IMR-90 (cell line): ENCODE measurements around the gene TUB. TPM values are rescaled to one million over a fixed set of nuclear protein-coding genes. Genes with fewer than 3 reads are reported as not detected.

ENCODE experiments used
- ATAC-seq: fragments of 200-7000 bp; cut with Tn5 transposase; 2 replicates; pipeline ENCODE4 v1.9.1; 2020; ENCODE audit warnings: low read depth, mild to moderate bottlenecking, moderate library complexity
- BruUV-seq: library from RNA; stranded (reverse); fragments of 400-500 nt; replicated peaks from 2 replicates; lab custom pipeline; 2021; lab: Mats Ljungman, UMichigan
- CTCF ChIA-PET: fragments of 300-600 bp; formaldehyde crosslinking; extraction: SDS; loops from one replicate; lab custom pipeline; 2021; ENCODE audit warnings: antibody characterized with exemption; lab: Yijun Ruan, JAX
- POLR2A ChIA-PET: fragments of 300-600 bp; sonication (Branson Sonifier 250); formaldehyde crosslinking; loops from one replicate; lab custom pipeline; 2022; ENCODE audit warnings: antibody characterized with exemption; ENCODE audit not compliant: unreplicated experiment; lab: Charles Lee
- DNase-seq: peaks from one replicate; pipeline ENCODE4 v3.0.0; 2013
- H2AFZ ChIP-seq: replicated peaks from 2 replicates; pipeline ENCODE3; 2013; ENCODE audit warnings: low read length, mild to moderate bottlenecking; ENCODE audit not compliant: poor library complexity
- H2AK5ac ChIP-seq: 2 replicates; pipeline ENCODE4 v1.6.1; 2013; ENCODE audit warnings: low read depth, low read length, inconsistent platforms
- H2AK9ac ChIP-seq: replicated peaks from 2 replicates; pipeline ENCODE3; 2013; ENCODE audit warnings: mild to moderate bottlenecking, low read depth, low read length, moderate library complexity; ENCODE audit not compliant: poor library complexity
- H2BK120ac ChIP-seq: 2 replicates; pipeline ENCODE4 v1.6.1; 2013; ENCODE audit warnings: low read depth, low read length, inconsistent platforms
- H2BK15ac ChIP-seq: 3 replicates; pipeline ENCODE4 v1.6.1; 2013; ENCODE audit warnings: low read depth, low read length, inconsistent platforms
- H2BK20ac ChIP-seq: 2 replicates; pipeline ENCODE4 v1.6.1; 2013; ENCODE audit warnings: low read depth, mild to moderate bottlenecking, inconsistent platforms, low read length, moderate library complexity
- H2BK5ac ChIP-seq: 2 replicates; pipeline ENCODE4 v1.6.1; 2013; ENCODE audit warnings: mild to moderate bottlenecking, low read depth, low read length, inconsistent platforms; ENCODE audit not compliant: poor library complexity, severe bottlenecking
- H3K14ac ChIP-seq: replicated peaks from 2 replicates; pipeline ENCODE4 v1.6.1; 2013; ENCODE audit warnings: low read depth, low read length, inconsistent platforms
- H3K18ac ChIP-seq: 2 replicates; pipeline ENCODE4 v1.6.1; 2013; ENCODE audit warnings: low read depth, low read length, control low read depth
- H3K23ac ChIP-seq: 2 replicates; pipeline ENCODE4 v1.6.1; 2013; ENCODE audit warnings: low read depth, low read length, inconsistent platforms
- H3K27ac ChIP-seq: 2 replicates; pipeline ENCODE4 v1.5.1; 2013; ENCODE audit warnings: mild to moderate bottlenecking, control low read depth, low read length; ENCODE audit not compliant: insufficient read depth
- H3K27me3 ChIP-seq: 2 replicates; pipeline ENCODE4 v1.6.1; 2013; ENCODE audit warnings: low read length; ENCODE audit not compliant: control insufficient read depth, insufficient read depth
- H3K36me3 ChIP-seq: 2 replicates; pipeline ENCODE4 v1.6.1; 2013; ENCODE audit warnings: low read length, mixed read lengths; ENCODE audit not compliant: control insufficient read depth, insufficient read depth
- H3K4ac ChIP-seq: 2 replicates; pipeline ENCODE4 v1.6.1; 2013; ENCODE audit warnings: low read depth, low read length, inconsistent platforms
- H3K4me1 ChIP-seq: 2 replicates; pipeline ENCODE4 v1.6.1; 2013; ENCODE audit warnings: low read length, mixed read lengths; ENCODE audit not compliant: control insufficient read depth, insufficient read depth
- H3K4me2 ChIP-seq: 2 replicates; pipeline ENCODE4 v1.6.1; 2013; ENCODE audit warnings: low read depth, mild to moderate bottlenecking, control low read depth, low read length, moderate library complexity
- H3K4me3 ChIP-seq: 2 replicates; pipeline ENCODE4 v1.5.1; 2013; ENCODE audit warnings: low read depth, mild to moderate bottlenecking, control low read depth, low read length, moderate library complexity; ENCODE audit not compliant: insufficient read depth
- H3K56ac ChIP-seq: 2 replicates; pipeline ENCODE4 v1.6.1; 2013; ENCODE audit warnings: low read length, inconsistent platforms; ENCODE audit not compliant: insufficient read depth; ENCODE audit errors: extremely low read depth
- H3K79me1 ChIP-seq, 2 experiments: 2 replicates each; pipeline ENCODE4 v1.6.1; 2013; ENCODE audit warnings: low read length in 2 of 2, inconsistent platforms in 1 of 2, low read depth in 1 of 2
- H3K9ac ChIP-seq: 2 replicates; pipeline ENCODE4 v1.6.1; 2013; ENCODE audit warnings: low read depth, low read length, control low read depth
- H3K9me1 ChIP-seq: 2 replicates; pipeline ENCODE4 v1.6.1; 2013; ENCODE audit warnings: low read length, inconsistent platforms; ENCODE audit not compliant: insufficient read depth
- H3K9me3 ChIP-seq: 2 replicates; pipeline ENCODE4 v1.6.1; 2013; ENCODE audit warnings: low read length; ENCODE audit not compliant: control insufficient read depth, insufficient read depth
- H4K20me1 ChIP-seq: 2 replicates; pipeline ENCODE4 v1.6.1; 2013; ENCODE audit warnings: low read length, inconsistent platforms; ENCODE audit not compliant: insufficient read depth
- H4K5ac ChIP-seq: 2 replicates; pipeline ENCODE4 v1.6.1; 2013; ENCODE audit warnings: mild to moderate bottlenecking, low read depth, low read length, control low read depth
- H4K8ac ChIP-seq, 2 experiments: 2 replicates each; pipeline ENCODE4 v1.6.1; 2013; ENCODE audit warnings: low read depth in 2 of 2, low read length in 2 of 2, control low read depth in 1 of 2, inconsistent platforms in 1 of 2
- H4K91ac ChIP-seq: 2 replicates; pipeline ENCODE4 v1.6.1; 2013; ENCODE audit warnings: low read depth, low read length, inconsistent platforms; ENCODE audit not compliant: insufficient read depth
- BHLHE40 ChIP-seq: fragments of 150-350 bp; IDR thresholded peaks from 2 replicates; pipeline ENCODE4 v1.6.1; 2016; ENCODE audit warnings: mild to moderate bottlenecking, low read depth, low read length
- CEBPB ChIP-seq: IDR thresholded peaks from 2 replicates; pipeline ENCODE4 v1.6.1; 2012; ENCODE audit warnings: low read depth, low read length, improper control_type of control experiment
- CHD1 ChIP-seq: IDR thresholded peaks from 2 replicates; pipeline ENCODE4 v1.6.1; 2012; ENCODE audit warnings: low read depth, low read length, improper control_type of control experiment
- FOS ChIP-seq: fragments of 150-350 bp; IDR thresholded peaks from 2 replicates; pipeline ENCODE4 v1.6.1; 2016; ENCODE audit warnings: low read depth, low read length
- MAFK ChIP-seq: IDR thresholded peaks from 2 replicates; pipeline ENCODE4 v1.6.1; 2012; ENCODE audit warnings: low read depth, low read length, improper control_type of control experiment
- MAZ ChIP-seq: IDR thresholded peaks from 2 replicates; pipeline ENCODE4 v1.6.1; 2012; ENCODE audit warnings: low read depth, mild to moderate bottlenecking, low read length, improper control_type of control experiment, moderate library complexity, borderline replicate concordance
- MXI1 ChIP-seq: IDR thresholded peaks from 2 replicates; pipeline ENCODE4 v1.6.1; 2012; ENCODE audit warnings: low read depth, mild to moderate bottlenecking, low read length, moderate library complexity, borderline replicate concordance
- NFE2L2 ChIP-seq: fragments of 150-350 bp; IDR thresholded peaks from 2 replicates; pipeline ENCODE4 v1.6.1; 2016; ENCODE audit warnings: low read depth, mild to moderate bottlenecking, low read length
- POLR2A ChIP-seq: IDR thresholded peaks from 2 replicates; pipeline ENCODE4 v1.6.1; 2012; ENCODE audit warnings: mild to moderate bottlenecking, low read depth, low read length
- RAD21 ChIP-seq: IDR thresholded peaks from 2 replicates; pipeline ENCODE4 v1.6.1; 2012; ENCODE audit warnings: low read length, improper control_type of control experiment
- RCOR1 ChIP-seq: IDR thresholded peaks from 2 replicates; pipeline ENCODE4 v1.6.1; 2012; ENCODE audit warnings: mild to moderate bottlenecking, low read length, improper control_type of control experiment; ENCODE audit not compliant: insufficient replicate concordance
- RFX5 ChIP-seq: IDR thresholded peaks from 2 replicates; pipeline ENCODE4 v1.8.0; 2012; ENCODE audit warnings: low read depth, mild to moderate bottlenecking, low read length, moderate library complexity
- SMC3 ChIP-seq: fragments of 150-350 bp; IDR thresholded peaks from 2 replicates; pipeline ENCODE4 v1.6.1; 2016; ENCODE audit warnings: low read depth, mild to moderate bottlenecking, antibody characterized with exemption, low read length, moderate library complexity
- WGBS, 2 experiments: methylation state at CpG; one replicate each; pipeline versions ENCODE4 v1.1.5 to v1.1.7; 2013; ENCODE audit warnings: missing lambda C conversion rate in 2 of 2; ENCODE audit not compliant: insufficient read length in 1 of 2; ENCODE audit errors: extremely low coverage in 2 of 2; 5-methylcytosine and 5-hydroxymethylcytosine counted together
- dilution Hi-C: fragments of 300-500 bp; cut with HindIII; formaldehyde crosslinking; loops from one replicate; pipeline ENCODE4 v1.14.3; 2018; ENCODE audit warnings: low sequenced_read_pairs; ENCODE audit not compliant: unreplicated experiment
- in situ Hi-C: fragments of 300-500 bp; cut with MboI; formaldehyde crosslinking; loops from 3 replicates; pipeline ENCODE4 v1.14.3; 2019; ENCODE audit warnings: low sequenced_read_pairs, inconsistent platforms, mixed read lengths
- intact Hi-C: fragments of 100-400 bp; cut with micrococcal nuclease; formaldehyde crosslinking; loops from 2 replicates; pipeline ENCODE4 v1.10.0; 2022
- polyA plus RNA-seq, 3 experiments: library from polyadenylated mRNA; depleted of rRNA; stranded (reverse); fragments of >200 nt; gene quantifications; 2 replicates each; pipeline ENCODE4 v1.2.3, GENCODE V29; 2012; ENCODE audit warnings: low replicate concordance in 1 of 3
- total RNA-seq: library from RNA; depleted of rRNA; stranded (reverse); fragments of >200 nt; gene quantifications from 2 replicates; pipeline ENCODE4 v1.2.3, GENCODE V29; 2012
- TF ChIP-seq, protein P1 (sequence below): conservative IDR thresholded peaks from 2 replicates; pipeline ENCODE4 v1.5.1; 2012; ENCODE audit warnings: mild to moderate bottlenecking, low read depth, low read length, improper control_type of control experiment
- TF ChIP-seq, protein P2 (sequence below): fragments of 150-350 bp; IDR thresholded peaks from 2 replicates; pipeline ENCODE4 v1.6.1; 2016; ENCODE audit warnings: low read depth, mild to moderate bottlenecking, low read length, moderate library complexity, borderline replicate concordance
- TF ChIP-seq, protein P3 (sequence below): fragments of 150-350 bp; IDR thresholded peaks from 2 replicates; pipeline ENCODE4 v1.6.1; 2017; ENCODE audit warnings: mild to moderate bottlenecking, antibody characterized with exemption, low read length, low read depth

TUB gene
- total and polyA plus RNA-seq, 2 of the 4 experiments (the other 2 are of a cell fraction), result 11.8 to 12.9 TPM

DNA sequence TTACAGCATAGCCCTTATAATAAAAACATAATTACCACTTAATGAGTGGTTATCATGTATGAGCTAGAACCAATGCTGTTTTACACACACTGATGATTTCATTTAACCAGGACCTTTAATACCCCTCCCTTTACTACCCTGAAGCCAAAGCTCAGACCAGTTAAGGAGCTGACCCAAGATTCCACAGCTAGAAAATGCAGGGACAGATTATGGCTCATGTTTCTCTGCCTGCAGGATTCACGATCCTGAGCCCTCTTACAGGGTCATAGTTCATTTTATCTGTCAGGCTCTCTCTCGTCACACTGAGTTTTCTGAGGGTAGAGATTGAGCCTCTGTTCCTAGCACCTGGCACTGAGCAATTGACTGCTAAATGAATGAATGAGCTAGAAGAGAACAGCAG lies 27.4 kb downstream of the TUB start:
- Histone ChIP-seq H2AK9ac (no peak overlapping the region), H3K9ac (no peak overlapping the region), H2BK5ac (no peak overlapping the region), H3K4ac (no peak overlapping the region), H3K14ac (no peak overlapping the region), H3K9me1 (peaks cover 5% of the 10 kb centered on the region; the same call in 1 of the 2 replicates), H4K8ac (no peak overlapping the region), H4K5ac (no peak overlapping the region), H3K18ac (no peak overlapping the region), H3K79me1 (no peaks in the 10 kb centered on the region), H2AK5ac (no peak overlapping the region), H2BK120ac (no peak overlapping the region), H4K20me1 (no peaks in the 10 kb centered on the region), H3K23ac (no peak overlapping the region), H2BK15ac (no peak overlapping the region), H3K4me2 (no peak overlapping the region), H3K27me3 (no peaks in the 10 kb centered on the region), H4K91ac (no peak overlapping the region), H3K56ac (no peak overlapping the region), H2BK20ac (no peak overlapping the region), H3K9me3 (no peaks in the 10 kb centered on the region), H2AFZ (no peak overlapping the region), H3K4me3 (no peak overlapping the region), H3K4me1 (peaks cover 6% of the 10 kb centered on the region), H3K36me3 (peaks cover 2% of the 10 kb centered on the region; the same call in 1 of the 2 replicates), H3K27ac (no peak overlapping the region)
- WGBS, 2 experiments, result 82% methylated on average over 2 of the region's 2 CpGs; no CpG with 5 or more reads in 1 of the 2 experiments
- no TSS peak for BruUV-seq
- CTCF ChIA-PET, result no interaction called here
- in situ Hi-C loops (no loop called here), intact Hi-C loops (no loop called here), dilution Hi-C loops (no loop called here)
- ATAC-seq (no peak), DNase-seq (no peak)
- POLR2A ChIA-PET, result no interaction called here
- no peak for TF ChIP-seq RCOR1
- TF ChIP-seq FOS, result no peak
- TF ChIP-seq, protein P1, sequence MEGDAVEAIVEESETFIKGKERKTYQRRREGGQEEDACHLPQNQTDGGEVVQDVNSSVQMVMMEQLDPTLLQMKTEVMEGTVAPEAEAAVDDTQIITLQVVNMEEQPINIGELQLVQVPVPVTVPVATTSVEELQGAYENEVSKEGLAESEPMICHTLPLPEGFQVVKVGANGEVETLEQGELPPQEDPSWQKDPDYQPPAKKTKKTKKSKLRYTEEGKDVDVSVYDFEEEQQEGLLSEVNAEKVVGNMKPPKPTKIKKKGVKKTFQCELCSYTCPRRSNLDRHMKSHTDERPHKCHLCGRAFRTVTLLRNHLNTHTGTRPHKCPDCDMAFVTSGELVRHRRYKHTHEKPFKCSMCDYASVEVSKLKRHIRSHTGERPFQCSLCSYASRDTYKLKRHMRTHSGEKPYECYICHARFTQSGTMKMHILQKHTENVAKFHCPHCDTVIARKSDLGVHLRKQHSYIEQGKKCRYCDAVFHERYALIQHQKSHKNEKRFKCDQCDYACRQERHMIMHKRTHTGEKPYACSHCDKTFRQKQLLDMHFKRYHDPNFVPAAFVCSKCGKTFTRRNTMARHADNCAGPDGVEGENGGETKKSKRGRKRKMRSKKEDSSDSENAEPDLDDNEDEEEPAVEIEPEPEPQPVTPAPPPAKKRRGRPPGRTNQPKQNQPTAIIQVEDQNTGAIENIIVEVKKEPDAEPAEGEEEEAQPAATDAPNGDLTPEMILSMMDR, result no peak
- TF ChIP-seq, protein P2, sequence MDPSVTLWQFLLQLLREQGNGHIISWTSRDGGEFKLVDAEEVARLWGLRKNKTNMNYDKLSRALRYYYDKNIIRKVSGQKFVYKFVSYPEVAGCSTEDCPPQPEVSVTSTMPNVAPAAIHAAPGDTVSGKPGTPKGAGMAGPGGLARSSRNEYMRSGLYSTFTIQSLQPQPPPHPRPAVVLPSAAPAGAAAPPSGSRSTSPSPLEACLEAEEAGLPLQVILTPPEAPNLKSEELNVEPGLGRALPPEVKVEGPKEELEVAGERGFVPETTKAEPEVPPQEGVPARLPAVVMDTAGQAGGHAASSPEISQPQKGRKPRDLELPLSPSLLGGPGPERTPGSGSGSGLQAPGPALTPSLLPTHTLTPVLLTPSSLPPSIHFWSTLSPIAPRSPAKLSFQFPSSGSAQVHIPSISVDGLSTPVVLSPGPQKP, result no peak
- TF ChIP-seq MXI1, result no peak
- no peak for TF ChIP-seq SMC3
- TF ChIP-seq, protein P3, sequence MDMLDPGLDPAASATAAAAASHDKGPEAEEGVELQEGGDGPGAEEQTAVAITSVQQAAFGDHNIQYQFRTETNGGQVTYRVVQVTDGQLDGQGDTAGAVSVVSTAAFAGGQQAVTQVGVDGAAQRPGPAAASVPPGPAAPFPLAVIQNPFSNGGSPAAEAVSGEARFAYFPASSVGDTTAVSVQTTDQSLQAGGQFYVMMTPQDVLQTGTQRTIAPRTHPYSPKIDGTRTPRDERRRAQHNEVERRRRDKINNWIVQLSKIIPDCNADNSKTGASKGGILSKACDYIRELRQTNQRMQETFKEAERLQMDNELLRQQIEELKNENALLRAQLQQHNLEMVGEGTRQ, result no peak
- TF ChIP-seq NFE2L2, result no peak
- no peak for TF ChIP-seq CEBPB
- TF ChIP-seq MAFK, result no peak
- no peak for TF ChIP-seq BHLHE40
- no peak for TF ChIP-seq MAZ
- TF ChIP-seq RFX5, result no peak
- TF ChIP-seq RAD21, result no peak
- TF ChIP-seq CHD1, result no peak
- TF ChIP-seq POLR2A, result no peak
